Retinal pigment epithelial cell (primary cell): ENCODE measurements around the gene ABR.
A peak's percentile ranks its signal among the peaks of the same experiment; 100 is the strongest.

ENCODE experiments used
- DNase-seq: peaks from one replicate; pipeline ENCODE4 v3.0.0-alpha.2; 2010; ENCODE audit warnings: low read depth
- H3K4me3 ChIP-seq: 2 replicates; pipeline ENCODE4 v1.5.1; 2011; ENCODE audit warnings: mild to moderate bottlenecking, low read length, control low read depth, moderate library complexity
- TF ChIP-seq, protein P1 (sequence below): conservative IDR thresholded peaks from 2 replicates; pipeline ENCODE4 v1.5.1; 2011; ENCODE audit warnings: low read depth, low read length, control low read depth, inconsistent platforms

Gene ABR

DNA sequence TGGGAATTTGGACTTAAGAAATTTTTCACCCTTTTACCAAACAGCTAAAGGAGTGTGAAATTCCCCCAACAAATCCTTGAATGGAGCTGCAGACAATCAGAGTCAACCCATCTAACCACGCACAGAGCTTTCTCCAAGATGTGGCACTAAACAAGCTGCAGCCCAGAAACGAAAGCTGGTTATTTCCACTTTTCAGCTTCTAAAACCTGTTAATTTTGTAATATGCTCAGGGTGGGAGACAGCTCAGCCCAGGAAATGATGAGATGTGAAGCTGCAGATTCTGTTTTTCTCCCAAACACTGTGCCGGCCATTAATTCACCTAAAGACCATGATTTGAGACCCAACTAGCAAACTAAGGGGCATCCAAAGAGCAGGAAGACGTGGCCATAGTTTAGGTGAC lies 33.2 kb upstream of the ABR start:
- TF ChIP-seq, protein P1, sequence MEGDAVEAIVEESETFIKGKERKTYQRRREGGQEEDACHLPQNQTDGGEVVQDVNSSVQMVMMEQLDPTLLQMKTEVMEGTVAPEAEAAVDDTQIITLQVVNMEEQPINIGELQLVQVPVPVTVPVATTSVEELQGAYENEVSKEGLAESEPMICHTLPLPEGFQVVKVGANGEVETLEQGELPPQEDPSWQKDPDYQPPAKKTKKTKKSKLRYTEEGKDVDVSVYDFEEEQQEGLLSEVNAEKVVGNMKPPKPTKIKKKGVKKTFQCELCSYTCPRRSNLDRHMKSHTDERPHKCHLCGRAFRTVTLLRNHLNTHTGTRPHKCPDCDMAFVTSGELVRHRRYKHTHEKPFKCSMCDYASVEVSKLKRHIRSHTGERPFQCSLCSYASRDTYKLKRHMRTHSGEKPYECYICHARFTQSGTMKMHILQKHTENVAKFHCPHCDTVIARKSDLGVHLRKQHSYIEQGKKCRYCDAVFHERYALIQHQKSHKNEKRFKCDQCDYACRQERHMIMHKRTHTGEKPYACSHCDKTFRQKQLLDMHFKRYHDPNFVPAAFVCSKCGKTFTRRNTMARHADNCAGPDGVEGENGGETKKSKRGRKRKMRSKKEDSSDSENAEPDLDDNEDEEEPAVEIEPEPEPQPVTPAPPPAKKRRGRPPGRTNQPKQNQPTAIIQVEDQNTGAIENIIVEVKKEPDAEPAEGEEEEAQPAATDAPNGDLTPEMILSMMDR: no peak
- H3K4me3 ChIP-seq: no peak overlapping the region
- DNase-seq: no peak

DNA sequence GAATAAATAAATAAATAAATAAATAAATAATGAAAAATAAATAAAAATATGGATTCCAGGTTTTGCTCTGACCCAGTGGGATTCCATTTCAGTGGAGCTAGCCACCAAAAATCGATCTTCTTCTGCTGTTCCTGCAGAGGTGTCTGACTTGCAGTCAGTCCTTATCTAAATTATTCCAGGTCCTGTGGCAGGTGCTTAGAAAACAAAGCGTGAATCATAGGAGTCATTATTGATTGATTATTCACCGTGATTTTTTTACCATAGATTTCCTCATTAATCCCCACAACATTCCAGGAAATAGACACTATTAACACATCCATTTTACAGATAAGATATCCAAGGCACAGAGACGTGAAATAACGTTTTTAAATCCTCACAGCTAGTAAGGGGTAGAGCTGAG lies 31.5 kb upstream of the ABR start:
- TF ChIP-seq, protein P1: no peak
- no peak overlapping the region for H3K4me3 ChIP-seq
- DNase-seq: no peak

DNA sequence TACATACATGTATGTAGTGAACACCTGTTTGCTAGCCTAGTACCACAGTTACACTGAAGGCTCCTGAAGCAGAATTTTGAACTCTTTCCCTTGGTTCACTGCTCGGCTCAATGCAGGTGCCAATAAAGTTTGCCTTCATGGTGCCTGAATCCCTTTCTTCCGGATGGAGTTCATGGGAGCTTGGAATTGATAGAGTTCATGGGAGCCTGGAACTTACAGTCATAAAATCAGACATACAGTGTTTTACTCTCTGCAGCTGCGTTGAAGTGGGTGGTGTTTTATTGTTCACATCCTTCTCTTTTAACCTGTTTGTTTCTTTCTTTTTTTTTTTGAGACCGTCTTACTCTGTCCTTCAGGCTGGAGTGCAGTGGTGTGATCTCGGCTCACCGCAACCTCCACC lies 29.2 kb upstream of the ABR start:
- TF ChIP-seq, protein P1: no peak
- H3K4me3 ChIP-seq: no peak overlapping the region
- DNase-seq: no peak

DNA sequence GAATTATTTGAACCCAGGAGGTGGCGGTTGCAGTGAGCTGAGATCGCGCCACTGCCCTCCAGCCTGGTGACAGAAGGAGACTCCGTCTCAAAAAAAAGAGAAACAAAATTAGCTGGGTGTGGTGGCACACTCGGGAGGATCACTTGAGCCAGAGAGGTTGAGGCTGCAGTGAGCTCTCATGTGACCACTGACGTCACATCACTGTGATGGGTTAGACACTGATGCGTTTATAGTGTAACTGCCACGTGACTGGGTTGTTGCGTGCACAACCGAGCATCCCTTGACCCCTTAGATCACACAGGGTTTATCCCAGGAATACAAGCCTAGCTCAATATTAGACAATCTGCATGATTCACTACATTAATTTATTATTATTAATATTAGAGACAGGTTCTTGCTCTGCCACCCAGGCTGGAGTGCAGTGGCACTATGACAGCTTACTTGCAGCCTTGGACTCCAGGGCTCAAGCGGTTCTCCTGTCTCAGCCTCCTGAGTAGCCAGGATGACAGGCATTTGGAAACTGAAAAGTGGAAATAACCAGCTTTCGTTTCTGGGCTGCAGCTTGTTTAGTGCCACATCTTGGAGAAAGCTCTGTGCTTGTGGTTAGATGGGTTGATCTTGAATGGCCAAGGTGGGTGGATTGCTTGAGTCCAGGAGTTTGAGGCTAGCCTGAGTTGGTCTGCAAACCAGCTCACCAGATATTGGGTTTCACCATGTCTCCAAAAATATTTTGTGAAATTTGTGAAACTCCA lies 26.4 kb upstream of the ABR start:
- TF ChIP-seq, protein P1: no peak
- no peak overlapping the region for H3K4me3 ChIP-seq
- no peak for DNase-seq

DNA sequence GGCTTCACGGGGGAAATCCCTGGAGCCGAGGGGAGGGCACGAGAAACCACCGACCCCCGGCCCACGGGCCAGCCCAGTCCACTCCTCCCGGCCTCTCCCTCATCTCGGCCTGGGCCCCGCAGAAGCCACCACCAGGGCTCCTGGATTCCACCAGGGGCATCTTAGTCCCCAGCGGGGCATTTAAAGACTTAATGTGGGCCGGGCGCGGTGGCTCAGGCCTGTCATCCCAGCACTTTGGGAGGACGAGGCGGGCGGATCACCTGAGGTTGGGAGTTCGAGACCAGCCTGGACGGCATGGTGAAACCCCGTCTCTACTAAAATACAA lies 24.1 kb upstream of the ABR start:
- H3K4me3 ChIP-seq: peak overlapping the region; percentile 46
- no peak for DNase-seq
- TF ChIP-seq, protein P1: peak; percentile 3

DNA sequence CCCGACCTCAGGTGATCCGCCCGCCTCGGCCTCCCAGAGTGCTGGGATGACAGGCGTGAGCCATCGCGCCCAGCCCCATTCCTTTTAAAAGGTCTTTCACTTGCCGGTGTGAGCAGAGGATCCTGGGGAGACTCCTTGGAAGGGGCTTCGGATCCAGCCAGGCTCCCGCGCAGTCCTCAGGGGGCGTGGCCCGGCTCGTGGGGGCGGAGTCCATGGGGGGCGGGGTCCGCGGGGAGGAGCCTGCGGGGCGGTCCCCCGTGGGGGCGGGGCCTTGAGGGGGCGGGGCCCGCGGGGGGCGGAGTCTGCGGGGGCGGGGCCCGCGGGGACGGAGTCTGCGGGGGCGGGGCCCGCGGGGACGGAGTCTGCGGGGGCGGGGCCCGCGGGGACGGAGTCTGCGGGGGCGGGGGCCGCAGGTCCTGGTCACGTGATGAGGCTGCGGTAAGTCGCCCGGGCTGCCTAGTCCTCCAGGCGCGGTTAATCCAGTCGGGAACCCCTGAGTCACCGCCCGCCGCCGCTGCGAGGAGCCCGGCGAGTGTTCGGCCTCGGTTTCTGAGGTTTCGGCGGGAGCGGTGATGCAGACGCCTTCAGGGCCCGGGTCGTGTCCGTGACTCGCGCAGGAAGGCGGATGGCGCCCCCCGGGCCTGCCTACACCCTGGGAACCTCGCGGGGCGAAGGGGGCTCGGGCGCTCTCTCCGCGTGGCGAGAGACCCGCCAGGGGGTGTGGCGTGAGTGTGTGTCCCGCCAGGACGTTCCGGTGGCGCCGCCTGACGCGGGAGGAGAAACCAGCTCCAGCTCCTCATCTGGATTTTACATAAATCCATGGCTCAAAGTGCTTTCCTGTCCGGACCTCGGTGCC lies 23.6 kb upstream of the ABR start:
- no peak for DNase-seq
- peak overlapping the region; percentile 46 for H3K4me3 ChIP-seq
- TF ChIP-seq, protein P1: no peak

DNA sequence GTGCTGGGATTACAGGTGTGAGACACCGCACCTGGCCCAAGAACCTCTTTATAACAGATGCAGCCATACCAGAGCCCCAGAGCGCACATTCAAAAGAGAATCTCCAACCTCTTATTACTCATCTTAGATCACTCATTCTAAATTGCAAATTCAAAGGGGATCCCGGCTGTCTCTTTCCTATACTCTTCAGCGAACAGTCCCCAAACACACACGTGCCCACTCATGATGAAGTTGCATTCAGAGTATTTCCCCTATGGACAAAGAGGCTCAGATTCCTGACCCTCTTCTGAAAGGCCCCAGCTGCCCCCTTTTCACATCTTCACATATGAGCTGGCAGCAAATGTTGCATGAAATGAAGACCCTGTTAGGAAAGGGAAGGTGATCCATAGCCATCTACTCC lies 22.5 kb upstream of the ABR start:
- H3K4me3 ChIP-seq: no peak overlapping the region
- DNase-seq: no peak
- TF ChIP-seq, protein P1: no peak
